ENCODE data around the gene PNN. TPM values are rescaled to one million over a fixed set of nuclear protein-coding genes. Genes with fewer than 3 reads are reported as not detected.
"Not testable (repeated sequence)": the region's sequence is repeated elsewhere in the genome, so short reads cannot be mapped to it uniquely, and the experiment has no call there.

PNN gene
- total RNA-seq, 4 donors from 2014 or later: 9.2 to 16.2 (median 13.7) TPM

- peaks cover 0 to 47% of the 10 kb centered on the region in 2 donors for H3K36me3 ChIP-seq
- no peaks in the 10 kb centered on the region for H3K4me1 ChIP-seq
- no peak overlapping the region for H3K4me3 ChIP-seq
- no peak overlapping the region for H3K27ac ChIP-seq
- H3K27me3 ChIP-seq: no peaks in the 10 kb centered on the region
- in situ Hi-C loops (cut with MboI; ENCODE audit: low sequenced_read_pairs in 4 of 4): no loop called here
- TF ChIP-seq CTCF (IDR thresholded peaks at IDR 0.05 in 4 of 5, conservative IDR thresholded peaks at IDR 0.05 in 1 of 5) (no peak), POLR2A (IDR thresholded peaks at IDR 0.05) (no peak)
- DNase-seq (no peak), ATAC-seq (no peak)
- intact Hi-C loops (cut with DNase I; ENCODE audit: low total_unique reads): no loop called here
- no peaks in the 10 kb centered on the region for H3K9me3 ChIP-seq
Measured at GRCh38 chr14:39185256-39186049, 10.4 kb downstream of the PNN start.

GRCh38 chr14:39186941-39187525 lies 12.0 kb downstream of the PNN start:
- DNase-seq: no peak
- TF ChIP-seq POLR2A (IDR thresholded peaks at IDR 0.05) (no peak), CTCF (IDR thresholded peaks at IDR 0.05 in 4 of 5, conservative IDR thresholded peaks at IDR 0.05 in 1 of 5) (no peak)
- Histone ChIP-seq H3K36me3 (peaks cover 0 to 31% of the 10 kb centered on the region in 2 donors), H3K27me3 (no peaks in the 10 kb centered on the region), H3K27ac (no peak overlapping the region), H3K4me1 (no peaks in the 10 kb centered on the region), H3K9me3 (no peaks in the 10 kb centered on the region), H3K4me3 (no peak overlapping the region)
- ATAC-seq: no peak
- intact Hi-C loops (cut with DNase I; ENCODE audit: low total_unique reads): no loop called here
- in situ Hi-C loops (cut with MboI; ENCODE audit: low sequenced_read_pairs in 4 of 4): no loop called here

GRCh38 chr14:39203659-39204606 lies 28.9 kb downstream of the PNN start:
- intact Hi-C loops (cut with DNase I; ENCODE audit: low total_unique reads) (no loop called here), in situ Hi-C loops (cut with MboI; ENCODE audit: low sequenced_read_pairs in 4 of 4) (no loop called here)
- Histone ChIP-seq H3K4me3 (no peak overlapping the region), H3K9me3 (no peaks in the 10 kb centered on the region), H3K4me1 (no peaks in the 10 kb centered on the region), H3K27ac (no peak overlapping the region), H3K36me3 (no peaks in the 10 kb centered on the region), H3K27me3 (no peaks in the 10 kb centered on the region)
- TF ChIP-seq CTCF (IDR thresholded peaks at IDR 0.05 in 4 of 5, conservative IDR thresholded peaks at IDR 0.05 in 1 of 5) (no peak), POLR2A (IDR thresholded peaks at IDR 0.05) (no peak)
- DNase-seq (no peak), ATAC-seq (no peak)

GRCh38 chr14:39207430-39207829 lies 32.4 kb downstream of the PNN start:
- H3K27me3 ChIP-seq; ATAC-seq; H3K4me3 ChIP-seq; H3K36me3 ChIP-seq; H3K9me3 ChIP-seq; H3K4me1 ChIP-seq; H3K27ac ChIP-seq; in situ Hi-C loops (cut with MboI; ENCODE audit: low sequenced_read_pairs in 4 of 4); intact Hi-C loops (cut with DNase I; ENCODE audit: low total_unique reads); DNase-seq: not testable (repeated sequence)
